Neural progenitor cell (in vitro differentiated cells): ENCODE measurements around the gene GRIK2. TPM values are rescaled to one million over a fixed set of nuclear protein-coding genes. Genes with fewer than 3 reads are reported as not detected.

Source experiments
- DNase-seq: peaks from one replicate; pipeline ENCODE4 v3.0.0-alpha.2; 2016; ENCODE audit warnings: low spot score
- H2AFZ ChIP-seq: fragments of 200-600 bp; sonication (generic); replicated peaks from 2 replicates; pipeline ENCODE4 v1.6.1; 2016; ENCODE audit warnings: antibody characterized with exemption
- H3F3A ChIP-seq: fragments of 200-600 bp; sonication (generic); 2 replicates; pipeline ENCODE4 v1.6.1; 2016; ENCODE audit warnings: antibody characterized with exemption, low read depth
- H3K27ac ChIP-seq: fragments of 200-600 bp; sonication (generic); 2 replicates; pipeline ENCODE4 v1.5.1; 2016; ENCODE audit warnings: mild to moderate bottlenecking
- H3K27me3 ChIP-seq: fragments of 200-600 bp; sonication (generic); 2 replicates; pipeline ENCODE4 v1.6.1; 2016; ENCODE audit warnings: mild to moderate bottlenecking, moderate library complexity
- H3K36me3 ChIP-seq: fragments of 200-600 bp; sonication (generic); 2 replicates; pipeline ENCODE4 v1.5.1; 2016
- H3K4me1 ChIP-seq: fragments of 200-600 bp; sonication (generic); 2 replicates; pipeline ENCODE4 v1.6.1; 2016; ENCODE audit warnings: mixed run types
- H3K4me2 ChIP-seq: fragments of 200-600 bp; sonication (generic); 2 replicates; pipeline ENCODE4 v1.6.1; 2016
- H3K4me3 ChIP-seq: fragments of 200-600 bp; sonication (generic); 2 replicates; pipeline ENCODE4 v1.5.1; 2016
- H3K79me2 ChIP-seq: fragments of 200-600 bp; sonication (generic); 2 replicates; pipeline ENCODE4 v1.6.1; 2016; ENCODE audit warnings: low read depth
- H3K9ac ChIP-seq: fragments of 200-600 bp; sonication (generic); 2 replicates; pipeline ENCODE4 v1.6.1; 2016
- H3K9me3 ChIP-seq: fragments of 200-600 bp; sonication (generic); 2 replicates; pipeline ENCODE4 v1.5.1; 2016; ENCODE audit warnings: low read depth
- H4K20me1 ChIP-seq: fragments of 200-600 bp; sonication (generic); 2 replicates; pipeline ENCODE4 v1.6.1; 2016; ENCODE audit warnings: low read depth
- H3K27ac Mint-ChIP-seq: 3 replicates; pipeline ENCODE4 v1.8.0; 2021; ENCODE audit warnings: mixed read lengths
- H3K27me3 Mint-ChIP-seq: 2 replicates; pipeline ENCODE4 v1.8.0; 2022; ENCODE audit warnings: low read depth, mild to moderate bottlenecking, inconsistent platforms, moderate library complexity, mixed read lengths; ENCODE audit not compliant: insufficient read depth
- H3K36me3 Mint-ChIP-seq: 3 replicates; pipeline ENCODE4 v1.8.0; 2021; ENCODE audit warnings: mixed read lengths
- H3K4me1 Mint-ChIP-seq: 3 replicates; pipeline ENCODE4 v1.8.0; 2021; ENCODE audit warnings: mixed read lengths
- H3K4me3 Mint-ChIP-seq: 3 replicates; pipeline ENCODE4 v1.8.0; 2021; ENCODE audit warnings: mild to moderate bottlenecking, moderate library complexity, mixed read lengths
- H3K9me3 Mint-ChIP-seq: 3 replicates; pipeline ENCODE4 v1.8.0; 2020; ENCODE audit warnings: mixed read lengths
- CTCF ChIP-seq: fragments of 200-600 bp; sonication (generic); IDR thresholded peaks from 2 replicates; pipeline ENCODE4 v1.5.1; 2017; ENCODE audit warnings: antibody characterized with exemption, mild to moderate bottlenecking
- EZH2 ChIP-seq: fragments of 200-600 bp; sonication (generic); IDR thresholded peaks from 2 replicates; pipeline ENCODE4 v1.6.1; 2017; ENCODE audit warnings: antibody characterized with exemption, mild to moderate bottlenecking, moderate library complexity
- EZH2phosphoT487 ChIP-seq: fragments of 200-600 bp; sonication (generic); IDR thresholded peaks from 2 replicates; pipeline ENCODE4 v1.6.1; 2017; ENCODE audit warnings: antibody characterized with exemption
- total RNA-seq: library from RNA; depleted of rRNA; stranded (reverse); fragments of >200 nt; gene quantifications from 2 replicates; pipeline ENCODE4 v1.2.3, GENCODE V29; 2015; ENCODE audit warnings: low replicate concordance

GRIK2 gene
- total RNA-seq, 1 donor from 2014 or later, result 0.88 TPM

GRCh38 chr6:101585501-101585900, 192.0 kb downstream of the GRIK2 start:
- H3K27me3 Mint-ChIP-seq, result no peaks in the 10 kb centered on the region
- Histone ChIP-seq H3K4me1 (peaks cover 8% of the 10 kb centered on the region), H3F3A (no peaks in the 10 kb centered on the region), H3K9me3 (no peaks in the 10 kb centered on the region), H4K20me1 (no peaks in the 10 kb centered on the region), H2AFZ (no peak overlapping the region), H3K79me2 (no peaks in the 10 kb centered on the region), H3K4me3 (no peak overlapping the region), H3K9ac (no peak overlapping the region), H3K36me3 (no peaks in the 10 kb centered on the region), H3K4me2 (no peak overlapping the region), H3K27me3 (no peaks in the 10 kb centered on the region), H3K27ac (no peak overlapping the region)
- TF ChIP-seq EZH2phosphoT487 (no peak), CTCF (no peak)
- H3K9me3 Mint-ChIP-seq, result no peaks in the 10 kb centered on the region
- no peaks in the 10 kb centered on the region for H3K36me3 Mint-ChIP-seq
- H3K27ac Mint-ChIP-seq, result no peak overlapping the region
- no peaks in the 10 kb centered on the region for H3K4me1 Mint-ChIP-seq
- no peak for DNase-seq
- H3K4me3 Mint-ChIP-seq, result no peak overlapping the region

- no peaks in the 10 kb centered on the region for H3K27me3 Mint-ChIP-seq
- Histone ChIP-seq H3K36me3 (no peaks in the 10 kb centered on the region), H3K4me2 (no peak overlapping the region), H3K4me3 (no peak overlapping the region), H3K27ac (no peak overlapping the region), H4K20me1 (no peaks in the 10 kb centered on the region), H2AFZ (no peak overlapping the region), H3K4me1 (peaks cover under 1% of the 10 kb centered on the region), H3K9me3 (no peaks in the 10 kb centered on the region), H3F3A (no peaks in the 10 kb centered on the region), H3K79me2 (no peaks in the 10 kb centered on the region), H3K27me3 (no peaks in the 10 kb centered on the region), H3K9ac (no peak overlapping the region)
- no peak overlapping the region for H3K27ac Mint-ChIP-seq
- TF ChIP-seq EZH2, result no peak
- H3K9me3 Mint-ChIP-seq, result no peaks in the 10 kb centered on the region
- no peak for DNase-seq
- no peaks in the 10 kb centered on the region for H3K36me3 Mint-ChIP-seq
- no peak overlapping the region for H3K4me3 Mint-ChIP-seq
- no peaks in the 10 kb centered on the region for H3K4me1 Mint-ChIP-seq
These were observed 194.8 kb downstream of the GRIK2 start for GRCh38 chr6:101588343-101588742.

GRCh38 chr6:101595276-101595675, 201.8 kb downstream of the GRIK2 start:
- Histone ChIP-seq H3K36me3 (no peaks in the 10 kb centered on the region), H3K79me2 (no peaks in the 10 kb centered on the region), H3K9ac (no peak overlapping the region), H3K4me1 (peaks cover 9% of the 10 kb centered on the region), H4K20me1 (no peaks in the 10 kb centered on the region), H2AFZ (no peak overlapping the region), H3K27ac (no peak overlapping the region), H3K4me3 (no peak overlapping the region), H3K4me2 (no peak overlapping the region), H3K9me3 (no peaks in the 10 kb centered on the region), H3F3A (peaks cover 3% of the 10 kb centered on the region), H3K27me3 (no peaks in the 10 kb centered on the region)
- H3K27ac Mint-ChIP-seq, result no peak overlapping the region
- H3K27me3 Mint-ChIP-seq, result no peaks in the 10 kb centered on the region
- H3K36me3 Mint-ChIP-seq, result no peaks in the 10 kb centered on the region
- peaks cover 8% of the 10 kb centered on the region for H3K4me1 Mint-ChIP-seq
- H3K9me3 Mint-ChIP-seq, result no peaks in the 10 kb centered on the region
- DNase-seq, result no peak
- H3K4me3 Mint-ChIP-seq, result no peak overlapping the region
- TF ChIP-seq EZH2phosphoT487, result no peak

GRCh38 chr6:101597693-101598092, 204.2 kb downstream of the GRIK2 start:
- no peaks in the 10 kb centered on the region for H3K79me2 ChIP-seq
- H3K4me1 ChIP-seq, result peaks cover 9% of the 10 kb centered on the region
- no peaks in the 10 kb centered on the region for H4K20me1 ChIP-seq
- Mint-ChIP-seq H3K27ac (peak overlapping the region; percentile 15), H3K4me3 (no peak overlapping the region), H3K27me3 (no peaks in the 10 kb centered on the region), H3K9me3 (no peaks in the 10 kb centered on the region), H3K4me1 (peaks cover 8% of the 10 kb centered on the region), H3K36me3 (no peaks in the 10 kb centered on the region)
- H3K36me3 ChIP-seq, result no peaks in the 10 kb centered on the region
- no peaks in the 10 kb centered on the region for H3K27me3 ChIP-seq
- H3K9ac ChIP-seq, result no peak overlapping the region
- H3K4me2 ChIP-seq, result peak overlapping the region; percentile 2
- peak; percentile 11 for DNase-seq
- no peak overlapping the region for H3K27ac ChIP-seq
- H3F3A ChIP-seq, result peaks cover 3% of the 10 kb centered on the region
- H3K4me3 ChIP-seq, result no peak overlapping the region
- peak overlapping the region; percentile 66 for H2AFZ ChIP-seq
- TF ChIP-seq EZH2 (no peak), EZH2phosphoT487 (no peak), CTCF (no peak)
- no peaks in the 10 kb centered on the region for H3K9me3 ChIP-seq
